ENCODE measurements around the gene ATXN7. TPM values are rescaled to one million over a fixed set of nuclear protein-coding genes. Genes with fewer than 3 reads are reported as not detected.

ATXN7 gene
- total and polyA plus RNA-seq, 2 donors from 2014 or later, result 1.4 to 36.4 TPM

DNA sequence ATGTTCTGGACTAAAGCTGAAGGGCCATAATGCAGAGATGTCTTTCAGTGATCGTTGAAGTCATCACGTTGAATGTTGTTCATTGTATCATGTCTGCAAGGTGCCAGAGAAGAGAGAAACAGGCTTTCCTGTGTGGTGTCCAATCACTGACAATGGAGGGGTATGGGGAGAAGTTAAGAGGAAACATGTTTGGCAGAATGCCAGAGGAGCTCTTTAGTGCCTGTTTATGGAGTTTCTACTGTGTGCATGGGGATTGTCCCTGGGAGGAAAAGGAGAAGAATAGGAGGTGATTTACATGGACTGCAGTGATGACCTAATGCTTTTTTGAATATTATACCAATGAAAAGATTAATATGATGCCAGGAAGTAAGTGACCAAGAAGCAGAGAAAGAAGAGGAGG lies 36.8 kb downstream of the ATXN7 start:
- no peak overlapping the region for H3K27ac ChIP-seq (ENCODE audit: low read depth in 2 of 2, low read length in 2 of 2)
- peaks cover 0 to 11% (median 2%) of the 10 kb centered on the region in 3 donors for H3K4me1 ChIP-seq (ENCODE audit: control insufficient read depth in 2 of 3, insufficient read depth in 2 of 3, low read depth in 1 of 3, low read length in 3 of 3)
- TF ChIP-seq, protein P1, sequence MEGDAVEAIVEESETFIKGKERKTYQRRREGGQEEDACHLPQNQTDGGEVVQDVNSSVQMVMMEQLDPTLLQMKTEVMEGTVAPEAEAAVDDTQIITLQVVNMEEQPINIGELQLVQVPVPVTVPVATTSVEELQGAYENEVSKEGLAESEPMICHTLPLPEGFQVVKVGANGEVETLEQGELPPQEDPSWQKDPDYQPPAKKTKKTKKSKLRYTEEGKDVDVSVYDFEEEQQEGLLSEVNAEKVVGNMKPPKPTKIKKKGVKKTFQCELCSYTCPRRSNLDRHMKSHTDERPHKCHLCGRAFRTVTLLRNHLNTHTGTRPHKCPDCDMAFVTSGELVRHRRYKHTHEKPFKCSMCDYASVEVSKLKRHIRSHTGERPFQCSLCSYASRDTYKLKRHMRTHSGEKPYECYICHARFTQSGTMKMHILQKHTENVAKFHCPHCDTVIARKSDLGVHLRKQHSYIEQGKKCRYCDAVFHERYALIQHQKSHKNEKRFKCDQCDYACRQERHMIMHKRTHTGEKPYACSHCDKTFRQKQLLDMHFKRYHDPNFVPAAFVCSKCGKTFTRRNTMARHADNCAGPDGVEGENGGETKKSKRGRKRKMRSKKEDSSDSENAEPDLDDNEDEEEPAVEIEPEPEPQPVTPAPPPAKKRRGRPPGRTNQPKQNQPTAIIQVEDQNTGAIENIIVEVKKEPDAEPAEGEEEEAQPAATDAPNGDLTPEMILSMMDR (IDR thresholded peaks at IDR 0.05; ENCODE audit: borderline replicate concordance, extremely low read depth, insufficient read depth), result no peak
- no peak for FAIRE-seq
- no peaks in the 10 kb centered on the region for H3K27me3 ChIP-seq (ENCODE audit: control insufficient read depth, insufficient read depth, low read length)
- no peak for DNase-seq
- H3K36me3 ChIP-seq (ENCODE audit: control insufficient read depth in 2 of 3, insufficient read depth in 3 of 3, low read length in 3 of 3), result peaks cover 0 to 2% (median 0%) of the 10 kb centered on the region in 3 donors
- no peak overlapping the region for H3K9ac ChIP-seq (ENCODE audit: low read length in 3 of 3)
- H3K9me3 ChIP-seq (ENCODE audit: control insufficient read depth in 2 of 3, insufficient read depth in 1 of 3, low read length in 3 of 3), result no peaks in the 10 kb centered on the region
- intact Hi-C loops (cut with DNase I), result no loop called here
- H3K4me3 ChIP-seq (ENCODE audit: low read length in 3 of 3), result no peak overlapping the region

DNA sequence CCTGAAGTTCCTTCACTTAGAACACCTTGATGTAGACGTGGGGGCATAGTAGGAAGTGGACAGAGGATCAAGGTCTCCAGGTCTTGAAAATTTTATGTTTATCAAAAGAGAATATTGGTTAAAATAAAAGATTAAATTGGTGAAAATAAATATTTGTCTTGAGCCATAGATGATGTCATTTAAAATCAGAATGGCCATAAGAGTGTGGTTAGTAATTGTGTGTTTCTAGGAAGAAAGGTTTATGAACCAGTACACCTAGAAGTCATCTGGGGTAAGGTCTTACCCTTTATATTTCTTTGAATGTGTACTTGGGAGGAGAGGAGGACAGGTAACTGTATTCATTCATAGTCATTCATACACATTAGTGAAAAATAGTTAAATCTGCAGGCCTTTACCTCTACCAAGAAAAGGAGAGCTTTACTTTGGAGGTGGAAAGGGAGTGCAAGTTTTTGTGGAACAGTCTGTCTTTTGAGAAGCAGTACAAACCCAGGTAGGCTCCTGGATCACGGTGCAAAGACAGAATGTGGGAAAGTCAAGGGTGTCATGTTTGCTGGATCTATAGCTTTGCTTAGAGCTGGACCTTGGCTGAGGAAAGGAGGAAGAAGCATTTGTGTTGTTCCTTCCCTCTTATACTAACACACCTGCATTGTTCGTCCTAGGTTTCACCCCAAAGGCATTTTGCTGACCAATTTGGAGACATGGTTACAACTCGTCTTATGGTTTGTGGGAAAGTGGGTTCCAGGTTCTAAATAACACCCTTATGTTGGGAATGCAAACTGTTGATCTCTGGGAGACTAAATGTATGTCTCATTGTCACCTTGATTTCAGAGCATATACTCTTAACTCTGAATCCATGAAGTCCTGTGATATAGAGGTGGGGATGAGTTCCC lies 42.3 kb downstream of the ATXN7 start:
- Histone ChIP-seq H3K9me3 (ENCODE audit: control insufficient read depth in 2 of 3, insufficient read depth in 1 of 3, low read length in 3 of 3) (no peaks in the 10 kb centered on the region), H3K4me1 (ENCODE audit: control insufficient read depth in 2 of 3, insufficient read depth in 2 of 3, low read depth in 1 of 3, low read length in 3 of 3) (peaks cover 0 to 1% (median 0%) of the 10 kb centered on the region in 3 donors), H3K4me3 (ENCODE audit: low read length in 3 of 3) (no peak overlapping the region), H3K36me3 (ENCODE audit: control insufficient read depth in 2 of 3, insufficient read depth in 3 of 3, low read length in 3 of 3) (no peaks in the 10 kb centered on the region), H3K27ac (ENCODE audit: low read depth in 2 of 2, low read length in 2 of 2) (no peak overlapping the region), H3K9ac (ENCODE audit: low read length in 3 of 3) (no peak overlapping the region), H3K27me3 (ENCODE audit: control insufficient read depth, insufficient read depth, low read length) (no peaks in the 10 kb centered on the region)
- no peak for FAIRE-seq
- intact Hi-C loops (cut with DNase I), result no loop called here
- TF ChIP-seq, protein P1 (IDR thresholded peaks at IDR 0.05; ENCODE audit: borderline replicate concordance, extremely low read depth, insufficient read depth), result no peak
- no peak for DNase-seq

DNA sequence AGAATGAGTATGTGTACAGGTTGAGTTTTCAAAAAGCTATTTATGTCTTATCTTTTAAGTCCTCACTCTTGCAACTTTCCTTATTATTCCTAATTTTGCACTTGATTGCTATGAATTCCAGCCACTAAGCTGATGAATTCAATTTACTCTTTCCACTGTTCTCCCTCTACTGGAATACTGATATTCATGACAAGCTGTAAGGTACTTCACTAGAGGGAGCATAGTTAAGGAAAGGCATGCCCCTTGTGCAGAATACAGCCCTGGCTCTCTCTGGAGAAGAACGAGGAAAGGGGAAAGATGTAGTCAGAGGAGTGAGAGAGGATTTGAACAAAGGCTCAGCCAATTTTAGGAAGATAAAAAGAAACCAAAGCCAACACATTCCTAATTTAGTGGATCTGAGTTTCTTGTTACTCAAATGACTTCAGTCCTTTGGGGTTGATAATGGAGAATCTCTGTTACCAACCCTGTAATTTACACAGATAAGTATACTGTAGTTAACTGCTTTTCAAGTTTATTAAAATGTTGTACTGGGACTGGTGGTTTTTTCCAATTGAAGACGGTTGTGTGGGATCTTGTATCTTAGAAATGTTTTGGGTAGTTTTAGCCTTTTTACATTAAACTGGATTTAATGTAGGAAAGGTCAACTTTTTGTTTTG lies 44.5 kb downstream of the ATXN7 start:
- no peak overlapping the region for H3K4me3 ChIP-seq (ENCODE audit: low read length in 3 of 3)
- no peaks in the 10 kb centered on the region for H3K9me3 ChIP-seq (ENCODE audit: control insufficient read depth in 2 of 3, insufficient read depth in 1 of 3, low read length in 3 of 3)
- DNase-seq, result peak in 2 of 5 donors; percentile 12 to 52
- TF ChIP-seq, protein P1 (IDR thresholded peaks at IDR 0.05; ENCODE audit: borderline replicate concordance, extremely low read depth, insufficient read depth), result no peak
- no peak for FAIRE-seq
- H3K9ac ChIP-seq (ENCODE audit: low read length in 3 of 3), result no peak overlapping the region
- H3K36me3 ChIP-seq (ENCODE audit: control insufficient read depth in 2 of 3, insufficient read depth in 3 of 3, low read length in 3 of 3), result no peaks in the 10 kb centered on the region
- no peak overlapping the region for H3K27ac ChIP-seq (ENCODE audit: low read depth in 2 of 2, low read length in 2 of 2)
- peaks cover 0 to 5% (median 0%) of the 10 kb centered on the region in 3 donors for H3K4me1 ChIP-seq (ENCODE audit: control insufficient read depth in 2 of 3, insufficient read depth in 2 of 3, low read depth in 1 of 3, low read length in 3 of 3)
- H3K27me3 ChIP-seq (ENCODE audit: control insufficient read depth, insufficient read depth, low read length), result no peaks in the 10 kb centered on the region
- intact Hi-C loops (cut with DNase I), result no loop called here

All from kidney (tissue), 14 donors.